Fibroblast of mammary gland (primary cell): ENCODE results near the gene SEC16A.

Experiments
- DNase-seq: peaks from one replicate; pipeline ENCODE4 v3.0.0-alpha.2; 2010; ENCODE audit warnings: low read depth
- H3K4me3 ChIP-seq: 2 replicates; pipeline ENCODE4 v1.5.1; 2011; ENCODE audit warnings: low read depth, mild to moderate bottlenecking, low read length, moderate library complexity; ENCODE audit not compliant: control insufficient read depth
- CTCF ChIP-seq: conservative IDR thresholded peaks from 2 replicates; pipeline ENCODE4 v1.5.1; 2011; ENCODE audit warnings: low read depth, low read length, inconsistent platforms; ENCODE audit not compliant: control insufficient read depth, insufficient read depth

The SEC16A gene

GRCh38 chr9:136474974-136475865, 7.6 kb downstream of the SEC16A start:
- no peak for TF ChIP-seq CTCF
- H3K4me3 ChIP-seq, result no peak overlapping the region
- no peak for DNase-seq

- H3K4me3 ChIP-seq, result no peak overlapping the region
- no peak for DNase-seq
- no peak for TF ChIP-seq CTCF
Measured at GRCh38 chr9:136474021-136474640, 8.7 kb downstream of the SEC16A start.

- TF ChIP-seq CTCF, result no peak
Measured at GRCh38 chr9:136473354-136473721, 9.5 kb downstream of the SEC16A start.

GRCh38 chr9:136472640-136473353, 10.0 kb downstream of the SEC16A start:
- DNase-seq, result no peak
- no peak overlapping the region for H3K4me3 ChIP-seq
- no peak for TF ChIP-seq CTCF

More at GRCh38 chr9:136473354-136473721, 9.5 kb downstream of the SEC16A start:
- H3K4me3 ChIP-seq, result no peak overlapping the region
- no peak for DNase-seq

- DNase-seq, result no peak
- H3K4me3 ChIP-seq, result no peak overlapping the region
- TF ChIP-seq CTCF, result no peak
Measured at GRCh38 chr9:136471802-136472487, 10.9 kb downstream of the SEC16A start.

GRCh38 chr9:136470792-136471469, 11.9 kb downstream of the SEC16A start:
- TF ChIP-seq CTCF, result no peak
- no peak overlapping the region for H3K4me3 ChIP-seq
- no peak for DNase-seq
